ENCODE results near the gene ATXN3. TPM values are rescaled to one million over a fixed set of nuclear protein-coding genes. Genes with fewer than 3 reads are reported as not detected.

ATXN3 gene
- total and polyA plus RNA-seq, 2 of the 13 experiments (the other 11 are each of a cell fraction or from before 2014, with no cell fraction given): 14.9 to 17.3 TPM

DNA sequence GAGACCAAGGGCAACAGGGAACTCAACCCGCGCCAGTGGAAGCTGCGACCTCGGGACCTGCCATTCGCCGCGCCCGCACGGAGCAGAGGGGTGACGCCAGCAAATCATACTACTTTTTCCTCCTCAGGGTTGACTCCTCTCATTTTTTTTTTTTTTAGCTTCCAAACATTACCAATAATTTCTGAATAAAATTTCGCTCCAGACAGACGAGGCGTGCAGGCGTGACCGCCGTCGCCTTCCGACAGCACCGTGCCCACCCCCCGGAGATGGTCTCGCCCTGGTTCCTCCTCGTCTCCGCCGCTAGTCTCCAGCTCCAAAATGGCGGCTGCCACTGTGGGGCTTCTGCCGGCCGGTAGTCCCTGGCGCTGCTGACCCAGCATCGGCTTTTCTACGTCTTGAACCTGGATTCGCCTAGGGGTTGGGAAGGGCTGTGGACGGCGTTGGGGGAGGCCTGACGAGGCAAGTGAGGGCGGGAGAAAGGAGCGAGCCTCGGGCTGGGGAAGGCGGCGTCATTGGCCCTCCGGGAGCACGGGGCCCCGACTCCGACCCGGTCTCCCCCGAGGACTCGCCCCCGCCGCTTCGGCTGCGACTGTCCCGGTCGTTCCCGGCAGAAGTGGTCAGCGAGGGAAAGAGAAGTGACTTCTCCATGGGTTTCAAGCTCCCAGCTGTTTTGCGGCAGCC, 15.4 kb upstream of the ATXN3 start, which contains the start of the genes CPSF2 and NDUFB1 (continued):
- TF ChIP-seq, protein P1, sequence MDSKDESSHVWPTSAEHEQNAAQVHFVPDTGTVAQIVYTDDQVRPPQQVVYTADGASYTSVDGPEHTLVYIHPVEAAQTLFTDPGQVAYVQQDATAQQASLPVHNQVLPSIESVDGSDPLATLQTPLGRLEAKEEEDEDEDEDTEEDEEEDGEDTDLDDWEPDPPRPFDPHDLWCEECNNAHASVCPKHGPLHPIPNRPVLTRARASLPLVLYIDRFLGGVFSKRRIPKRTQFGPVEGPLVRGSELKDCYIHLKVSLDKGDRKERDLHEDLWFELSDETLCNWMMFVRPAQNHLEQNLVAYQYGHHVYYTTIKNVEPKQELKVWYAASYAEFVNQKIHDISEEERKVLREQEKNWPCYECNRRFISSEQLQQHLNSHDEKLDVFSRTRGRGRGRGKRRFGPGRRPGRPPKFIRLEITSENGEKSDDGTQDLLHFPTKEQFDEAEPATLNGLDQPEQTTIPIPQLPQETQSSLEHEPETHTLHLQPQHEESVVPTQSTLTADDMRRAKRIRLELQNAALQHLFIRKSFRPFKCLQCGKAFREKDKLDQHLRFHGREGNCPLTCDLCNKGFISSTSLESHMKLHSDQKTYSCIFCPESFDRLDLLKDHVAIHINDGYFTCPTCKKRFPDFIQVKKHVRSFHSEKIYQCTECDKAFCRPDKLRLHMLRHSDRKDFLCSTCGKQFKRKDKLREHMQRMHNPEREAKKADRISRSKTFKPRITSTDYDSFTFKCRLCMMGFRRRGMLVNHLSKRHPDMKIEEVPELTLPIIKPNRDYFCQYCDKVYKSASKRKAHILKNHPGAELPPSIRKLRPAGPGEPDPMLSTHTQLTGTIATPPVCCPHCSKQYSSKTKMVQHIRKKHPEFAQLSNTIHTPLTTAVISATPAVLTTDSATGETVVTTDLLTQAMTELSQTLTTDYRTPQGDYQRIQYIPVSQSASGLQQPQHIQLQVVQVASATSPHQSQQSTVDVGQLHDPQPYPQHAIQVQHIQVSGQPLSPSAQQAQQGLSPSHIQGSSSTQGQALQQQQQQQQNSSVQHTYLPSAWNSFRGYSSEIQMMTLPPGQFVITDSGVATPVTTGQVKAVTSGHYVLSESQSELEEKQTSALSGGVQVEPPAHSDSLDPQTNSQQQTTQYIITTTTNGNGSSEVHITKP (CRISPR knock-in tag; IDR thresholded peaks at IDR 0.05; ENCODE audit: low read depth): peak; percentile 99
- TF ChIP-seq GZF1 (CRISPR knock-in tag; IDR thresholded peaks at IDR 0.05) (peak; percentile 63; the same call in 1 of the 2 replicates), JUNB (CRISPR knock-in tag; IDR thresholded peaks at IDR 0.05; ENCODE audit: borderline replicate concordance) (0 out of 2 replicates have a peak, but pooled peaks have one; percentile 37), ZNF605 (CRISPR knock-in tag; IDR thresholded peaks at IDR 0.05) (peak; percentile 69), ZNF724P (CRISPR knock-in tag; IDR thresholded peaks at IDR 0.05; ENCODE audit: borderline replicate concordance) (peak; percentile 83; the same call in 1 of the 2 replicates), RBFOX2 (IDR thresholded peaks at IDR 0.05; ENCODE audit: low read depth, low read length) (peak; percentile 95), JUND (CRISPR knock-in tag; IDR thresholded peaks at IDR 0.05) (0 out of 2 replicates have a peak, but pooled peaks have one; percentile 7), ZNF24 (IDR thresholded peaks at IDR 0.05) (no peak), ZNF317 (CRISPR knock-in tag; IDR thresholded peaks at IDR 0.05) (0 out of 2 replicates have a peak, but pooled peaks have one; percentile 2), ZNF816 (CRISPR knock-in tag; IDR thresholded peaks at IDR 0.05; ENCODE audit: borderline replicate concordance) (peak; percentile 82), ISX (CRISPR knock-in tag; conservative IDR thresholded peaks at IDR 0.05) (0 out of 2 replicates have a peak, but pooled peaks have one; percentile 65), HOXA5 (CRISPR knock-in tag; IDR thresholded peaks at IDR 0.05) (no peak), TAF1 (CRISPR knock-in tag; IDR thresholded peaks at IDR 0.05) (peak; percentile 99)
- TF ChIP-seq, protein P2, sequence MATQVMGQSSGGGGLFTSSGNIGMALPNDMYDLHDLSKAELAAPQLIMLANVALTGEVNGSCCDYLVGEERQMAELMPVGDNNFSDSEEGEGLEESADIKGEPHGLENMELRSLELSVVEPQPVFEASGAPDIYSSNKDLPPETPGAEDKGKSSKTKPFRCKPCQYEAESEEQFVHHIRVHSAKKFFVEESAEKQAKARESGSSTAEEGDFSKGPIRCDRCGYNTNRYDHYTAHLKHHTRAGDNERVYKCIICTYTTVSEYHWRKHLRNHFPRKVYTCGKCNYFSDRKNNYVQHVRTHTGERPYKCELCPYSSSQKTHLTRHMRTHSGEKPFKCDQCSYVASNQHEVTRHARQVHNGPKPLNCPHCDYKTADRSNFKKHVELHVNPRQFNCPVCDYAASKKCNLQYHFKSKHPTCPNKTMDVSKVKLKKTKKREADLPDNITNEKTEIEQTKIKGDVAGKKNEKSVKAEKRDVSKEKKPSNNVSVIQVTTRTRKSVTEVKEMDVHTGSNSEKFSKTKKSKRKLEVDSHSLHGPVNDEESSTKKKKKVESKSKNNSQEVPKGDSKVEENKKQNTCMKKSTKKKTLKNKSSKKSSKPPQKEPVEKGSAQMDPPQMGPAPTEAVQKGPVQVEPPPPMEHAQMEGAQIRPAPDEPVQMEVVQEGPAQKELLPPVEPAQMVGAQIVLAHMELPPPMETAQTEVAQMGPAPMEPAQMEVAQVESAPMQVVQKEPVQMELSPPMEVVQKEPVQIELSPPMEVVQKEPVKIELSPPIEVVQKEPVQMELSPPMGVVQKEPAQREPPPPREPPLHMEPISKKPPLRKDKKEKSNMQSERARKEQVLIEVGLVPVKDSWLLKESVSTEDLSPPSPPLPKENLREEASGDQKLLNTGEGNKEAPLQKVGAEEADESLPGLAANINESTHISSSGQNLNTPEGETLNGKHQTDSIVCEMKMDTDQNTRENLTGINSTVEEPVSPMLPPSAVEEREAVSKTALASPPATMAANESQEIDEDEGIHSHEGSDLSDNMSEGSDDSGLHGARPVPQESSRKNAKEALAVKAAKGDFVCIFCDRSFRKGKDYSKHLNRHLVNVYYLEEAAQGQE (IDR thresholded peaks at IDR 0.05; ENCODE audit: borderline replicate concordance in 1 of 2, low read depth in 1 of 2, low read length in 2 of 2): 0 out of 4 replicates have a peak, but pooled peaks of 1 of the 2 experiments have one; percentile 57
- TF ChIP-seq, protein P3, sequence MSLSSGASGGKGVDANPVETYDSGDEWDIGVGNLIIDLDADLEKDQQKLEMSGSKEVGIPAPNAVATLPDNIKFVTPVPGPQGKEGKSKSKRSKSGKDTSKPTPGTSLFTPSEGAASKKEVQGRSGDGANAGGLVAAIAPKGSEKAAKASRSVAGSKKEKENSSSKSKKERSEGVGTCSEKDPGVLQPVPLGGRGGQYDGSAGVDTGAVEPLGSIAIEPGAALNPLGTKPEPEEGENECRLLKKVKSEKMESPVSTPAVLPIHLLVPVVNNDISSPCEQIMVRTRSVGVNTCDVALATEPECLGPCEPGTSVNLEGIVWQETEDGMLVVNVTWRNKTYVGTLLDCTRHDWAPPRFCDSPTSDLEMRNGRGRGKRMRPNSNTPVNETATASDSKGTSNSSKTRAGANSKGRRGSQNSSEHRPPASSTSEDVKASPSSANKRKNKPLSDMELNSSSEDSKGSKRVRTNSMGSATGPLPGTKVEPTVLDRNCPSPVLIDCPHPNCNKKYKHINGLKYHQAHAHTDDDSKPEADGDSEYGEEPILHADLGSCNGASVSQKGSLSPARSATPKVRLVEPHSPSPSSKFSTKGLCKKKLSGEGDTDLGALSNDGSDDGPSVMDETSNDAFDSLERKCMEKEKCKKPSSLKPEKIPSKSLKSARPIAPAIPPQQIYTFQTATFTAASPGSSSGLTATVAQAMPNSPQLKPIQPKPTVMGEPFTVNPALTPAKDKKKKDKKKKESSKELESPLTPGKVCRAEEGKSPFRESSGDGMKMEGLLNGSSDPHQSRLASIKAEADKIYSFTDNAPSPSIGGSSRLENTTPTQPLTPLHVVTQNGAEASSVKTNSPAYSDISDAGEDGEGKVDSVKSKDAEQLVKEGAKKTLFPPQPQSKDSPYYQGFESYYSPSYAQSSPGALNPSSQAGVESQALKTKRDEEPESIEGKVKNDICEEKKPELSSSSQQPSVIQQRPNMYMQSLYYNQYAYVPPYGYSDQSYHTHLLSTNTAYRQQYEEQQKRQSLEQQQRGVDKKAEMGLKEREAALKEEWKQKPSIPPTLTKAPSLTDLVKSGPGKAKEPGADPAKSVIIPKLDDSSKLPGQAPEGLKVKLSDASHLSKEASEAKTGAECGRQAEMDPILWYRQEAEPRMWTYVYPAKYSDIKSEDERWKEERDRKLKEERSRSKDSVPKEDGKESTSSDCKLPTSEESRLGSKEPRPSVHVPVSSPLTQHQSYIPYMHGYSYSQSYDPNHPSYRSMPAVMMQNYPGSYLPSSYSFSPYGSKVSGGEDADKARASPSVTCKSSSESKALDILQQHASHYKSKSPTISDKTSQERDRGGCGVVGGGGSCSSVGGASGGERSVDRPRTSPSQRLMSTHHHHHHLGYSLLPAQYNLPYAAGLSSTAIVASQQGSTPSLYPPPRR (CRISPR knock-in tag; IDR thresholded peaks at IDR 0.05; ENCODE audit: borderline replicate concordance): no peak; the same call in 1 of the 2 replicates
- TF ChIP-seq, protein P4, sequence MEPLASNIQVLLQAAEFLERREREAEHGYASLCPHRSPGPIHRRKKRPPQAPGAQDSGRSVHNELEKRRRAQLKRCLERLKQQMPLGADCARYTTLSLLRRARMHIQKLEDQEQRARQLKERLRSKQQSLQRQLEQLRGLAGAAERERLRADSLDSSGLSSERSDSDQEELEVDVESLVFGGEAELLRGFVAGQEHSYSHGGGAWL (CRISPR knock-in tag; IDR thresholded peaks at IDR 0.05): peak; percentile 70; the same call in 1 of the 2 replicates

Measured in HepG2 (cell line).